B cell (primary cell): Measurements from ENCODE around the gene CDC25B. TPM values are rescaled to one million over a fixed set of nuclear protein-coding genes. Genes with fewer than 3 reads are reported as not detected.

Experiments
- ATAC-seq: fragments of 200-7000 bp; cut with Tn5 transposase; one replicate; pipeline ENCODE4 v1.10.0; 2021; ENCODE audit warnings: low read depth, mild to moderate bottlenecking, moderate number of reproducible peaks, moderate library complexity
- CTCF ChIA-PET: fragments of 350-600 bp; sonication (Branson Sonifier 250); formaldehyde crosslinking; loops from one replicate; lab custom pipeline; 2021; ENCODE audit warnings: antibody characterized with exemption, inconsistent platforms; lab: Charles Lee
- POLR2A ChIA-PET: fragments of 350-600 bp; sonication (Branson Sonifier 250); formaldehyde crosslinking; loops from one replicate; lab custom pipeline; 2021; ENCODE audit warnings: antibody characterized with exemption; lab: Charles Lee
- DNase-seq: peaks from one replicate; pipeline ENCODE4 v3.0.0; 2013
- H2AFZ ChIP-seq: 2 replicates; pipeline ENCODE4 v1.6.1; 2012; ENCODE audit warnings: mild to moderate bottlenecking, low read depth, low read length; ENCODE audit not compliant: insufficient read depth, poor library complexity, severe bottlenecking
- H3K27ac ChIP-seq, 2 donors: 1 replicate in 1 of 2; 2 replicates in 1 of 2; pipeline ENCODE4 v1.5.1; 2012 to 2013; ENCODE audit warnings: low read length in 2 of 2, mild to moderate bottlenecking in 2 of 2, moderate library complexity in 1 of 2
- H3K27me3 ChIP-seq, 4 experiments: fragments of 200-600 bp in 1 of 4; sonication (generic) in 1 of 4; replicated peaks in 1 of 4; 1 replicate in 2 of 4; 2 replicates in 2 of 4; pipeline versions ENCODE4 v1.6.1 to v1.7.0; 2013 to 2016; ENCODE audit warnings: low read length in 3 of 4, mild to moderate bottlenecking in 2 of 4, mixed read lengths in 1 of 4, moderate library complexity in 1 of 4; ENCODE audit not compliant: insufficient read depth in 4 of 4, control insufficient read depth in 3 of 4; ENCODE audit errors: control extremely low read depth in 1 of 4
- H3K36me3 ChIP-seq, 2 experiments: replicated peaks in 1 of 2; 1 replicate in 1 of 2; 2 replicates in 1 of 2; pipeline versions ENCODE4 v1.6.1 to v1.7.1; 2013; ENCODE audit warnings: low read length in 1 of 2; ENCODE audit not compliant: insufficient read depth in 2 of 2, control insufficient read depth in 1 of 2; ENCODE audit errors: control extremely low read depth in 1 of 2, extremely low read depth in 1 of 2
- H3K4me1 ChIP-seq, 2 donors: fragments of 200-600 bp in 1 of 2; sonication (generic) in 1 of 2; 1 replicate in 1 of 2; 2 replicates in 1 of 2; pipeline versions ENCODE4 v1.5.1 to v1.6.1; 2013 to 2017; ENCODE audit warnings: low read length in 2 of 2; ENCODE audit not compliant: control insufficient read depth in 2 of 2, insufficient read depth in 2 of 2
- H3K4me2 ChIP-seq: replicated peaks from 2 replicates; pipeline ENCODE3; 2012; ENCODE audit warnings: mild to moderate bottlenecking, low read depth, low read length; ENCODE audit not compliant: poor library complexity, severe bottlenecking
- H3K4me3 ChIP-seq, 5 experiments: fragments of 200-600 bp in 1 of 5; sonication (generic) in 1 of 5; 1 replicate in 3 of 5; 2 replicates in 2 of 5; pipeline versions ENCODE4 v1.5.1 to v1.7.0; 2011 to 2016; ENCODE audit warnings: low read length in 4 of 5, mild to moderate bottlenecking in 4 of 5, low read depth in 2 of 5, control low read depth in 1 of 5, moderate library complexity in 1 of 5; ENCODE audit not compliant: insufficient read depth in 1 of 5; ENCODE audit errors: control extremely low read depth in 1 of 5, extremely low read depth in 1 of 5
- H3K79me2 ChIP-seq: fragments of 200-600 bp; sonication (generic); one replicate; pipeline ENCODE4 v1.6.0; 2016; ENCODE audit warnings: low read length; ENCODE audit not compliant: control insufficient read depth, insufficient read depth
- H3K9ac ChIP-seq: fragments of 200-600 bp; sonication (generic); 2 replicates; pipeline ENCODE4 v1.6.1; 2017; ENCODE audit warnings: mild to moderate bottlenecking, low read length, moderate library complexity
- H3K9me3 ChIP-seq, 3 donors: one replicate each; pipeline versions ENCODE4 v1.6.1 to v1.7.1; 2013; ENCODE audit warnings: low read length in 2 of 3; ENCODE audit not compliant: control insufficient read depth in 2 of 3, insufficient read depth in 1 of 3; ENCODE audit errors: control extremely low read depth in 1 of 3
- H4K20me1 ChIP-seq: 2 replicates; pipeline ENCODE4 v1.6.0; 2012; ENCODE audit warnings: mild to moderate bottlenecking, low read length; ENCODE audit not compliant: insufficient read depth, control insufficient read depth, poor library complexity, severe bottlenecking
- H3K27ac Mint-ChIP-seq: one replicate; pipeline ENCODE4 v1.8.0; 2021; ENCODE audit warnings: mixed read lengths
- H3K27me3 Mint-ChIP-seq: one replicate; pipeline ENCODE4 v1.8.0; 2021; ENCODE audit warnings: mixed read lengths
- H3K4me1 Mint-ChIP-seq: one replicate; pipeline ENCODE4 v1.8.0; 2021; ENCODE audit warnings: mixed read lengths
- H3K4me3 Mint-ChIP-seq: one replicate; pipeline ENCODE4 v1.8.0; 2021; ENCODE audit warnings: mixed read lengths
- H3K9me3 Mint-ChIP-seq: one replicate; pipeline ENCODE4 v1.8.0; 2022; ENCODE audit warnings: mixed read lengths; ENCODE audit not compliant: insufficient read depth
- EZH2 ChIP-seq: IDR thresholded peaks from 2 replicates; pipeline ENCODE4 v1.6.1; 2012; ENCODE audit warnings: borderline replicate concordance, low read depth, mild to moderate bottlenecking, moderate library complexity, low read length; ENCODE audit not compliant: insufficient read depth, poor library complexity, severe bottlenecking
- WGBS: methylation state at CpG from one replicate; pipeline ENCODE4 v1.1.5; 2013; ENCODE audit warnings: missing lambda C conversion rate; ENCODE audit not compliant: insufficient coverage; 5-methylcytosine and 5-hydroxymethylcytosine counted together
- intact Hi-C: fragments of 100-400 bp; cut with micrococcal nuclease; formaldehyde crosslinking; loops from one replicate; pipeline ENCODE4 v1.10.0; 2022
- polyA plus RNA-seq: library from polyadenylated mRNA; depleted of rRNA; stranded (reverse); fragments of >200 nt; gene quantifications from 2 replicates; pipeline ENCODE4 v1.2.3, GENCODE V29; 2012
- total RNA-seq, 2 donors: library from RNA; stranded (reverse); fragments of 120-200 nt in 1 of 2; gene quantifications; 1 replicate in 1 of 2; 2 replicates in 1 of 2; pipeline versions ENCODE4 v1.2.3 to v1.2.4, GENCODE V29; 2013 to 2022
- TF ChIP-seq, protein P1 (sequence below): fragments of 200-600 bp; IDR thresholded peaks from one replicate; pipeline ENCODE4 v1.8.0; 2022; ENCODE audit warnings: antibody characterized with exemption, mild to moderate bottlenecking

The CDC25B gene
- total and polyA plus RNA-seq, 2 donors (not counting 1 experiment from before 2014, with no cell fraction given): 72.3 to 114 TPM

DNA sequence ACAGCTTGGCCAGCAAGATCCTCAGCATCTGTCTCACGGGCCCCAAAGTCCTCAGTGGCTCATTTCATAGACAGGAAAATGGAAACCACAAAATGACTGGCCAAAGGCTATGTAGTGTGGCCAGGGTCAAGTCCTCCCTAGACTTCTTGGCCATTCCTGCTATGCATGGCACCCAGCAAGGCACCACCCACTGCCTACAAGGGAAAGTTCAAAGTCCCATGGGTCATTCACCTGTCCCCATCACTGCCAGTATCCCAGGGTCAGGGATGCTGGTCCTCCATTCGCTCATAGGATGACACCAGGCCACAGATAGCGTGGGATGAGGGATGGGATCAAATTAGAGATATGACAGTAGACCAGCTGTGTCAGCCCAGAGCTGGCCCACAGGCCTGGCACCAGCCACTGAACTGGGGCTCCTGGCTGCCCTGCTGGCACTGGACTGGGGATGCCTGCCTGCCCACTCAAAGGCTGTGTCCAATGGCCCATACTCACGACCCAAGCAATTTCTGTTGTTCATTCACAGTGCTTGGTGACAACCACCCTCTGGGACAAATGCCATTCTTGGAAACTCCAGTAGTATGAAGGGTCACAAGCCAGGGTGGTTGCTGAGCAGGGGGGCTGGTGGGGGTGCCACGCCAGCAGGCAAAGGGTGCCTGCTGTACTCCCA lies 40.2 kb upstream of the CDC25B start:
- Histone ChIP-seq H2AFZ (no peak overlapping the region), H4K20me1 (no peaks in the 10 kb centered on the region), H3K9ac (no peak overlapping the region), H3K36me3 (peaks cover 0 to 5% of the 10 kb centered on the region in 2 experiments), H3K4me3 (no peak overlapping the region), H3K9me3 (no peaks in the 10 kb centered on the region), H3K4me1 (peaks cover 5 to 11% of the 10 kb centered on the region in 2 donors), H3K79me2 (peaks cover 13% of the 10 kb centered on the region), H3K27me3 (no peaks in the 10 kb centered on the region), H3K4me2 (no peak overlapping the region), H3K27ac (no peak overlapping the region)
- ChIA-PET CTCF (interaction anchor here (0.6 to 3.9 kb wide), 4 partner anchors 11 to 280 kb away, joined by 3 to 47 read pairs (median 6); partner anchors contain the start of genes ADISSP and SPEF1), POLR2A (no interaction called here)
- H3K27me3 Mint-ChIP-seq: no peaks in the 10 kb centered on the region
- 87% methylated on average over 5 of the region's 5 CpGs for WGBS
- intact Hi-C loops: no loop called here
- peaks cover 13% of the 10 kb centered on the region for H3K4me1 Mint-ChIP-seq
- H3K9me3 Mint-ChIP-seq: no peaks in the 10 kb centered on the region
- ATAC-seq (no peak), DNase-seq (no peak)
- no peak overlapping the region for H3K27ac Mint-ChIP-seq
- TF ChIP-seq, protein P1, sequence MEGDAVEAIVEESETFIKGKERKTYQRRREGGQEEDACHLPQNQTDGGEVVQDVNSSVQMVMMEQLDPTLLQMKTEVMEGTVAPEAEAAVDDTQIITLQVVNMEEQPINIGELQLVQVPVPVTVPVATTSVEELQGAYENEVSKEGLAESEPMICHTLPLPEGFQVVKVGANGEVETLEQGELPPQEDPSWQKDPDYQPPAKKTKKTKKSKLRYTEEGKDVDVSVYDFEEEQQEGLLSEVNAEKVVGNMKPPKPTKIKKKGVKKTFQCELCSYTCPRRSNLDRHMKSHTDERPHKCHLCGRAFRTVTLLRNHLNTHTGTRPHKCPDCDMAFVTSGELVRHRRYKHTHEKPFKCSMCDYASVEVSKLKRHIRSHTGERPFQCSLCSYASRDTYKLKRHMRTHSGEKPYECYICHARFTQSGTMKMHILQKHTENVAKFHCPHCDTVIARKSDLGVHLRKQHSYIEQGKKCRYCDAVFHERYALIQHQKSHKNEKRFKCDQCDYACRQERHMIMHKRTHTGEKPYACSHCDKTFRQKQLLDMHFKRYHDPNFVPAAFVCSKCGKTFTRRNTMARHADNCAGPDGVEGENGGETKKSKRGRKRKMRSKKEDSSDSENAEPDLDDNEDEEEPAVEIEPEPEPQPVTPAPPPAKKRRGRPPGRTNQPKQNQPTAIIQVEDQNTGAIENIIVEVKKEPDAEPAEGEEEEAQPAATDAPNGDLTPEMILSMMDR: no peak
- no peak for TF ChIP-seq EZH2
- H3K4me3 Mint-ChIP-seq: no peak overlapping the region

GRCh38 chr20:3757268-3757667 lies 38.8 kb upstream of the CDC25B start:
- DNase-seq: no peak
- no CpG with 5 or more reads among the region's 2 CpGs for WGBS
- POLR2A ChIA-PET: no interaction called here
- intact Hi-C loops: no loop called here
- H3K4me3 Mint-ChIP-seq: no peak overlapping the region
- Histone ChIP-seq H3K4me2 (no peak overlapping the region), H4K20me1 (no peaks in the 10 kb centered on the region), H3K4me3 (no peak overlapping the region), H3K79me2 (peaks cover 13% of the 10 kb centered on the region), H3K4me1 (peaks cover 10 to 12% of the 10 kb centered on the region in 2 donors), H3K27ac (no peak overlapping the region), H3K27me3 (no peaks in the 10 kb centered on the region), H3K9me3 (peaks cover 0 to 4% (median 0%) of the 10 kb centered on the region in 3 donors), H3K9ac (no peak overlapping the region), H3K36me3 (peaks cover 0 to 8% of the 10 kb centered on the region in 2 experiments), H2AFZ (no peak overlapping the region)
- no peaks in the 10 kb centered on the region for H3K9me3 Mint-ChIP-seq
- no peak overlapping the region for H3K27ac Mint-ChIP-seq
- CTCF ChIA-PET: interaction anchor here (0.9 to 2.8 kb wide), 5 partner anchors 9 to 98 kb away, joined by 3 to 10 read pairs (median 5); partner anchors contain the start of gene ADISSP
- peaks cover 14% of the 10 kb centered on the region for H3K4me1 Mint-ChIP-seq
- no peaks in the 10 kb centered on the region for H3K27me3 Mint-ChIP-seq
- TF ChIP-seq, protein P1: no peak
- no peak for TF ChIP-seq EZH2
- ATAC-seq: no peak
